ENCODE data around the gene CDH4.

The CDH4 gene

DNA sequence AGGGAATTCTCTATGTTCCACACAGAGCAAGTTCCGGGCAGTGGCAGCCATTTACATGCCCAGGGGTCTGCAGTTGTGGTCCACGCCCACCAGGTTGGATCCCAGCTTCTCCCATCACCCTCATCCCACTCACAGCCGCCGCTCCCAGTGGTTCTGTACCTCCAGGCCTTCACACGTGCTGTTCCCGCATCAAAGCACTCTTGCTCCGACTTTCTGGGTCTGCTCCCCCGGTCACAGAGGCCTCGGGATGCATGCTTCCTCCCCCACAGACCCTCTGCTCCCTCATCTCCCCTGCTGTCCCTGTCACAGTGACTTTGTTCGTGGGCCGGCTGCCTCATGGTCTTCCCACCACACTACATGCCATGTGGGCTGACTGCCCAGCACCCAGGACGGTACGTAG lies 481.2 kb downstream of the CDH4 start:
- TF ChIP-seq, protein P1, sequence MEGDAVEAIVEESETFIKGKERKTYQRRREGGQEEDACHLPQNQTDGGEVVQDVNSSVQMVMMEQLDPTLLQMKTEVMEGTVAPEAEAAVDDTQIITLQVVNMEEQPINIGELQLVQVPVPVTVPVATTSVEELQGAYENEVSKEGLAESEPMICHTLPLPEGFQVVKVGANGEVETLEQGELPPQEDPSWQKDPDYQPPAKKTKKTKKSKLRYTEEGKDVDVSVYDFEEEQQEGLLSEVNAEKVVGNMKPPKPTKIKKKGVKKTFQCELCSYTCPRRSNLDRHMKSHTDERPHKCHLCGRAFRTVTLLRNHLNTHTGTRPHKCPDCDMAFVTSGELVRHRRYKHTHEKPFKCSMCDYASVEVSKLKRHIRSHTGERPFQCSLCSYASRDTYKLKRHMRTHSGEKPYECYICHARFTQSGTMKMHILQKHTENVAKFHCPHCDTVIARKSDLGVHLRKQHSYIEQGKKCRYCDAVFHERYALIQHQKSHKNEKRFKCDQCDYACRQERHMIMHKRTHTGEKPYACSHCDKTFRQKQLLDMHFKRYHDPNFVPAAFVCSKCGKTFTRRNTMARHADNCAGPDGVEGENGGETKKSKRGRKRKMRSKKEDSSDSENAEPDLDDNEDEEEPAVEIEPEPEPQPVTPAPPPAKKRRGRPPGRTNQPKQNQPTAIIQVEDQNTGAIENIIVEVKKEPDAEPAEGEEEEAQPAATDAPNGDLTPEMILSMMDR (IDR thresholded peaks at IDR 0.05; ENCODE audit: low read depth, low read length) = no peak
- no peak overlapping the region for H3K4me3 ChIP-seq (replicated peaks in 1 of 2; ENCODE audit: low read depth in 2 of 2, low read length in 2 of 2)
- DNase-seq (ENCODE audit: low read depth in 2 of 2) = no peak

DNA sequence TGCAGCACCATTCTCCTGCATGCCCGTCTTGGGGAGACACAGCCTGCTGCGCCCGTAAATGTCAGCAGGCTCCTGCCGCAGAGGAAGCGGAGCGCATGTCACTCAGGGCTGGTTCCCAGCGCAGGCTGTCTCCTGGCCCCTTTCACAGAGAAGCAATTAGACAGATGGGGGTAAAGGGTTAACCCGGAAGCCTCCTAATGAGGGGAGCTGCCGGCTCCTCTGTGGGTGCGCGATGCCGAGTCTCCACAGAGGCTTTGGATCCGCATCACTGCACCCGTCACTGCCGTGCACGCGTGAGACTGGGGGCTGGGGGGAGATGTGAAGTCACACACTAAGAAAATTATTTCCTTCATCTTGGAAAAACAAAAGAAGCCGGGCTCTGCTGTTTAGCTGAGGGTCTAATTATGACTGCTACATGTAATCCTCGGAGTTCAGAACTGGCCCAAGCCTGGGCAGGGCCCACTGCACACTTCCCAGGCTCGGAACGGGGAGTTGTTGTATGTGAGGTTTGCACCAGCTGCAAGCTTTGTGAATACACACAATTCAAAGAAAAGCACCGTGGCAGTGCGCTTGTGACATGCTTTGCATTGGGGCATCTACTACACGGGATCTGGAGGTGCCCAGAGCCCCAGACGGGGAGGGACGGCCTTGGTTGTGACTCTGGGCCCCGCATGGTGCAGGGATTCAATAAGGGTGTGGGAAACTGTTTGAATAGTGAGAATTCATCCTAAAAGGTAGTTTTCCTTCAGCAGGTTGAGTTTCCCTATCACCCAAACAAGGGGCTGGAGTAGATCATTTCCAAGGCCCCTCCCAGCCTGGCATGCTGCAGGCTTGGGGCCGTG lies 482.1 kb downstream of the CDH4 start:
- TF ChIP-seq, protein P1 (IDR thresholded peaks at IDR 0.05; ENCODE audit: low read depth, low read length) = no peak
- no peak overlapping the region for H3K4me3 ChIP-seq (replicated peaks in 1 of 2; ENCODE audit: low read depth in 2 of 2, low read length in 2 of 2)
- DNase-seq (ENCODE audit: low read depth in 2 of 2) = no peak

DNA sequence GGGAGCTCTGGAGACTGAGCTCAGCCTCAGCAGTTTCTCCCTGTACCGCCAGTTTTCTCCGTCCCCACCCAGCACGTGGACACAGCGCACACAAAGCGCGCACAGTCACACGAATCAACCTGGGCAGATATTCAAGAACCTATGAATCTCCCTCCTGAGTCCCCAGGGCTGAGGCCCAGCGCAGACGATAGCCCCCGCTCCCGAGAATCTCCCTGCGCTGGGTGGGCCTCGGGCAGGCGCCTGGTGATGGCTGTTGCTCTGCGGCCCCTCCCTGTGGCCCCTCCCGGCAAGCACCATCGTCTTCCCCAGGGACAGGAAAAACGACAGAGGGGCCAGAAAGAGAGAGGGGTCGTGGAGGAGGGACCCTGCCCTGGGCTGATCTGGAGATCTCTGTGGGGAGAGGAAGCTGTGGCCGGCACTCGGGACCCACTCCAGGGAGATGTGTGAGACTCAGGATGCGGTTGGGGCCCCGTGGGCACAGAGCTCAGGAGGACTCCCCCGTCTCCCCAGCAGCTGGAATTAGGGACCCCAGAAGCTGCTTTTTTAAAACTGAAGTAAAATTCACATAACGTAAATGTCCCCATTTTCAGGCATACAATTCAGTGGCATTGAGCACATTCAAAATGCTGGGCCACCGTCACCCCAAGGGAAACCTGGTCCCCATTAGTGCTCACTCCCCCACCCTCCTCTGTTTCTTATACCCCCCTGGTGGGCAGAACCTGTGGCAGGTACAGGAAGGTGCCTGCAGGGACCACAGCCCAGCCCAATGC lies 482.9 kb downstream of the CDH4 start:
- TF ChIP-seq, protein P1 (IDR thresholded peaks at IDR 0.05; ENCODE audit: low read depth, low read length) = no peak
- H3K4me3 ChIP-seq (replicated peaks in 1 of 2; ENCODE audit: low read depth in 2 of 2, low read length in 2 of 2) = no peak overlapping the region
- DNase-seq (ENCODE audit: low read depth in 2 of 2) = no peak

DNA sequence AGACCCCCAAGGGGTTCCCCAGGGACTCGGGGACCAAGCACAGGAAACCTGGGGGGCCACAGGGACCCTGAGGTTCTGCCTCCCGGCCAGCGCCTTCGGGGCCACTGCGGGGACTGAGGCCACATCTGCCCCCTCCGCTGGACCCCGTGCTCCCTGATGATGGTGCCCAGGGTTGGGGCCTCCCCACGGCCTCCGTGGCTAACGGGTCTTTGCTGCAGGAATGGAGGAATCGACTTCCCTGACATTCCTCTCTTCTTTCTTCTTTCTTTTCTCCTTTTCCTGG lies 483.4 kb downstream of the CDH4 start:
- no peak overlapping the region for H3K4me3 ChIP-seq (replicated peaks in 1 of 2; ENCODE audit: low read depth in 2 of 2, low read length in 2 of 2)
- no peak for DNase-seq (ENCODE audit: low read depth in 2 of 2)
- TF ChIP-seq, protein P1 (IDR thresholded peaks at IDR 0.05; ENCODE audit: low read depth, low read length) = no peak

DNA sequence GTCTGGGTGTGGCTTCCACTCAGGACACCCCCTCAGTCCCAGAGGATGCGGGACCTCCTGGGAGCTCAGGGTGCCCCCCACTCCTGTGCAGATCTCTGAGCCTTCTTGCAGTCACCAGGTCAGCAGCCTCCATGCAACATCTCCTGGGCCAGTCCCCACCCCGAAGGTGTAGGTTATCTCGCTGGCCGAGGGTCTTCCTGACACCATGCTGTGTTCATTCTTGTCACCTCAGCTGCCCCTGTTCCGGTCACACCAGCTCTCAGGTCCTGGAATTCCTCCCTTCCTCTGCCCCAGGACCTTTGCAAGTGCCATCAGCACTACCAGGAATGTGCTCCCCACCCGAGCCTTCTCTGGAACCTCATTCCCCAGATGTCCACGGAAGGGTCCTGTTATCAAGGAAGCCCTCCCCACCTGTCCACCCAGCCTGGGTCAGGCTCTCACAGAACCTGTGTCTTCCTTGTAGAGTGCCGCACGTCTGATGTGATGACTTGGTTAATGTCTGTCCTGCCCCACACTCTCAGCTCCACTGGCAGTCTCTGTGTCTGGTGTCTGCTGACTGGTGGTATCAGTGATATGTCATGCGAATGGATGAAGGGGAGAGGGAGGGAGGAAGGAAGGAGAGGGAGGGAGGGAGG lies 484.1 kb downstream of the CDH4 start:
- TF ChIP-seq, protein P1 (IDR thresholded peaks at IDR 0.05; ENCODE audit: low read depth, low read length) = no peak
- no peak overlapping the region for H3K4me3 ChIP-seq (replicated peaks in 1 of 2; ENCODE audit: low read depth in 2 of 2, low read length in 2 of 2)

DNA sequence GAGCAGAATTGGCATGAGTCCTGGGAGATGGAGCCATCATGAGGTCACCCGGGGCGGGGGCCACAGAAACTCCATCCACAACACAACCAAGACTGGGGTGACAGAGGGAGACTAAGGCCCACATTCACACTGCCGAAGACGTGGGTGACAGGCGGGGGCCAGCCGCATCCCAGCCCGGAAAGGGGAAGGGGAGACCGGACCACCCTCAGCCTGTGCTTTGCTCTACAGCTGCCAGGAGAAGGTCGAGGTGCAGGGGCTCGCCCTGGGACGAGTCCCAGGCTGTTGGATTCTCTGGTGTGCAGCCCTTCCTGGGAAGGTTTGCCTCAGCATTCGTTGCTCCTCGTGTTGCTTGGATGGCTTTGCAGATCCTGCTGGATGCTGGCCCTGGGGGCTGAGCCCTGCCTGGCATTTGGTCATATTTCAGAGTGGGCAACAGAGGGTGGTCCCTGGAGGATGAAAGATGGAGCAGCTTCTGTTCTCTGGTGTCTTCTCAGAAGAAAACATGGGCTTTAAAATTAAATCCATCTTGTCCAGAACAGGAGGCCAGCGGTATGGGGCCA lies 484.8 kb downstream of the CDH4 start:
- no peak overlapping the region for H3K4me3 ChIP-seq (replicated peaks in 1 of 2; ENCODE audit: low read depth in 2 of 2, low read length in 2 of 2)
- no peak for DNase-seq (ENCODE audit: low read depth in 2 of 2)
- TF ChIP-seq, protein P1 (IDR thresholded peaks at IDR 0.05; ENCODE audit: low read depth, low read length) = no peak

More for the DNA sequence above, 484.1 kb downstream of the CDH4 start:
- DNase-seq (ENCODE audit: low read depth in 2 of 2) = no peak
